Tibial artery (tissue), 4 donors: ENCODE measurements around the gene YKT6.

Experiments used
- DNase-seq, 2 donors: peaks; one replicate each; pipeline ENCODE4 v3.0.0-alpha.2; 2019
- H3K27ac ChIP-seq, 2 donors: fragments of 200-600 bp; sonication (generic) in 1 of 2; 1 replicate in 1 of 2; 2 replicates in 1 of 2; pipeline ENCODE4 v1.5.1; 2018 to 2019; ENCODE audit warnings: mild to moderate bottlenecking in 1 of 2
- H3K27me3 ChIP-seq, 2 donors: fragments of 200-600 bp; sonication (generic) in 1 of 2; one replicate each; pipeline versions ENCODE4 v1.5.1 to v1.6.0; 2016 to 2019
- H3K36me3 ChIP-seq, 3 donors: fragments of 200-600 bp; sonication (generic) in 2 of 3; one replicate each; pipeline ENCODE4 v1.5.1; 2016 to 2019; ENCODE audit warnings: mild to moderate bottlenecking in 2 of 3
- H3K4me1 ChIP-seq, 4 donors: fragments of 200-600 bp; sonication (generic) in 2 of 4; 1 replicate in 3 of 4; 2 replicates in 1 of 4; pipeline ENCODE4 v1.5.1; 2016 to 2019
- H3K4me3 ChIP-seq, 2 donors: fragments of 200-600 bp; sonication (generic) in 1 of 2; 1 replicate in 1 of 2; 2 replicates in 1 of 2; pipeline ENCODE4 v1.5.1; 2018 to 2019; ENCODE audit warnings: mild to moderate bottlenecking in 2 of 2
- H3K9me3 ChIP-seq, 3 donors: fragments of 200-600 bp; sonication (generic) in 1 of 3; one replicate each; pipeline ENCODE4 v1.5.1; 2016 to 2019
- intact Hi-C: fragments of 100-400 bp; cut with DNase I; formaldehyde crosslinking; loops from one replicate; pipeline ENCODE4 v1.15.0; 2023; ENCODE audit warnings: low total_unique reads
- TF ChIP-seq, protein P1 (sequence below), 2 experiments: fragments of 200-600 bp in 1 of 2; fragments of 450-650 bp in 1 of 2; IDR thresholded peaks; one replicate each; pipeline ENCODE4 v1.5.1; 2017 to 2019; ENCODE audit warnings: antibody characterized with exemption in 2 of 2, mild to moderate bottlenecking in 1 of 2, moderate library complexity in 1 of 2

Gene YKT6

DNA sequence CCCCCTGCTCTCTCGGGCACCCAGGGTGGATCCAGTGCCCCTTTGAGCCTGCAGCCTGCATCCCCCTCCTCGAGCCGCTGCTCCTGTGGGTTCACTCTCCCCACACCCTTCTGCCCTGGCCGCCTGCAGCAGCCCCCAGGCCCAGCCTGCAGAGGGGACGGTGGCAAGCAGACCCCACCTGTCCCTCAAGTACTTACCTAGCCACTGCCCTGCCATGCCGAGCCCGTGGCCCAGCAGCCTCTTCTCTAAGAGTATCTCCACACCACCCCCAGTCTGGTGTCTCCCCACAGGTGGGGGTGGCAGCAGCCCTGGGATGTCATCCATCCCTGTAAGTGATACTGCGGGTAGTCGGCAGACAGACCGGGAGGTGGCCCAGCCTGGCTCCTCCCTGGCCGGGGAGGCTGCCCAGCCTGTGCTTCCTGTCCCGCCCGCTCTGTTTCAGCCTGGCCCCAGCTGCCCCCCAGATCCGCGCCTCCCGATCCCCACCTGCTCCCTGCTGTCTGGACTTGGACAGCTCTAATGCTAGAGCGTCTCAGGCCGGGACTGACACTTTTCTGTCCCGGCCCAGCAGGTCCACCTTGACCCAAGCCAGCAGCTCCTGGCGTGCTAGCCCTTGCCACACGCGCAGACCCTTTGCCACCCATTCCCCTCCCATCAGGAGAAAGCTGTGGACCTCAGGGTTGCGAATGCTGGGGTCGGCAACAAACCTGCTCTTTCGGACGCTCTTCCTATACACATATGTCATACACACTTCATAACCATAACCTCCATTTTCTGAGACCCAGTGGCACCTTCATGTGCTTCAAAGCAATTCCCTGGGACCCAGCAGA is 25.0 kb downstream of the YKT6 start:
- intact Hi-C loops, result no loop called here
- Histone ChIP-seq H3K36me3 (no peaks in the 10 kb centered on the region), H3K9me3 (no peaks in the 10 kb centered on the region), H3K4me3 (no peak overlapping the region), H3K27ac (no peak overlapping the region), H3K27me3 (peaks cover 0 to 31% of the 10 kb centered on the region in 2 donors), H3K4me1 (no peaks in the 10 kb centered on the region)
- TF ChIP-seq, protein P1, sequence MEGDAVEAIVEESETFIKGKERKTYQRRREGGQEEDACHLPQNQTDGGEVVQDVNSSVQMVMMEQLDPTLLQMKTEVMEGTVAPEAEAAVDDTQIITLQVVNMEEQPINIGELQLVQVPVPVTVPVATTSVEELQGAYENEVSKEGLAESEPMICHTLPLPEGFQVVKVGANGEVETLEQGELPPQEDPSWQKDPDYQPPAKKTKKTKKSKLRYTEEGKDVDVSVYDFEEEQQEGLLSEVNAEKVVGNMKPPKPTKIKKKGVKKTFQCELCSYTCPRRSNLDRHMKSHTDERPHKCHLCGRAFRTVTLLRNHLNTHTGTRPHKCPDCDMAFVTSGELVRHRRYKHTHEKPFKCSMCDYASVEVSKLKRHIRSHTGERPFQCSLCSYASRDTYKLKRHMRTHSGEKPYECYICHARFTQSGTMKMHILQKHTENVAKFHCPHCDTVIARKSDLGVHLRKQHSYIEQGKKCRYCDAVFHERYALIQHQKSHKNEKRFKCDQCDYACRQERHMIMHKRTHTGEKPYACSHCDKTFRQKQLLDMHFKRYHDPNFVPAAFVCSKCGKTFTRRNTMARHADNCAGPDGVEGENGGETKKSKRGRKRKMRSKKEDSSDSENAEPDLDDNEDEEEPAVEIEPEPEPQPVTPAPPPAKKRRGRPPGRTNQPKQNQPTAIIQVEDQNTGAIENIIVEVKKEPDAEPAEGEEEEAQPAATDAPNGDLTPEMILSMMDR (IDR thresholded peaks at IDR 0.05), result no peak
- DNase-seq, result no peak

DNA sequence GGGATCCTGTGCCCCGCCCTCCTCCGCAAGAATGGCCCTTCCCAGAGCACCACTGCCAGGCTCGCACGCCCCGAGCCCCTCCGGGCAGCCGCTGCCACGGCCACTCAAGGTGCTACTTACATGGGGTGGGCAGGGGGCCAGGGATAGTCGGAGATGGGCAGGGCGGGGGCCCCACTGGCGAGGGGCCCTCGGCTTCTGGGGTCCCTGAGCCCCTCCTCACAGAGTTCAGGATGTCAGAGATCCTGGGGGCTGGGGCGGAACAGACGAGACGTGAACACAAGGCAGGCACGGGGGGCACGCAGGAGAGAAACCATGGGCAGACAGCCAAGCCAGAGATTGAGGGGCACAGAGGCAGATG is 25.6 kb downstream of the YKT6 start:
- Histone ChIP-seq H3K4me3 (no peak overlapping the region), H3K9me3 (no peaks in the 10 kb centered on the region), H3K27ac (no peak overlapping the region), H3K27me3 (peaks cover 0 to 31% of the 10 kb centered on the region in 2 donors), H3K4me1 (no peaks in the 10 kb centered on the region), H3K36me3 (no peaks in the 10 kb centered on the region)
- intact Hi-C loops, result no loop called here
- DNase-seq, result no peak
- TF ChIP-seq, protein P1 (IDR thresholded peaks at IDR 0.05), result no peak

DNA sequence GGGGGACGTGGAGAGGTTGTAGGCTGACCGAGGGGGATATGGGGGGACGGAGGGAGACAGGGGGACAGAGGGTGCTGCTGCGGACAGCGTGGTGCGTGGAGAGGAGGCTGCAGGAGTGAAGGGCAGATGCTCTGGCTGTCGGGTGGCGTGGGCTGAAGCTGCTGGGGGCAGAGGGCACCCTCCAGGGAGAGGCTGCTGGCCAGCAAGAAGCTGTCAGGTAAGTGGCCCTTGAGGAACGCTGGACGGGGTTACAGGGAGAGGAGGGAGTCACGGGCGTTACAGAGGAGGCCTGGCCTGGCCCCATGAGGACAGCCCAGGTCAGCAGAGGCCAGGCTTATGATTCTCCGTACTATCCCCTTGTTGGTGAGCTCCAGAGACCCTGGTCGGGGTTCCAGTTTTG is 27.1 kb downstream of the YKT6 start:
- no peak overlapping the region for H3K4me3 ChIP-seq
- H3K27ac ChIP-seq, result no peak overlapping the region
- no peaks in the 10 kb centered on the region for H3K4me1 ChIP-seq
- no peaks in the 10 kb centered on the region for H3K9me3 ChIP-seq
- no peaks in the 10 kb centered on the region for H3K36me3 ChIP-seq
- intact Hi-C loops, result no loop called here
- H3K27me3 ChIP-seq, result peaks cover 0 to 31% of the 10 kb centered on the region in 2 donors
- DNase-seq, result no peak
- TF ChIP-seq, protein P1 (IDR thresholded peaks at IDR 0.05), result no peak

DNA sequence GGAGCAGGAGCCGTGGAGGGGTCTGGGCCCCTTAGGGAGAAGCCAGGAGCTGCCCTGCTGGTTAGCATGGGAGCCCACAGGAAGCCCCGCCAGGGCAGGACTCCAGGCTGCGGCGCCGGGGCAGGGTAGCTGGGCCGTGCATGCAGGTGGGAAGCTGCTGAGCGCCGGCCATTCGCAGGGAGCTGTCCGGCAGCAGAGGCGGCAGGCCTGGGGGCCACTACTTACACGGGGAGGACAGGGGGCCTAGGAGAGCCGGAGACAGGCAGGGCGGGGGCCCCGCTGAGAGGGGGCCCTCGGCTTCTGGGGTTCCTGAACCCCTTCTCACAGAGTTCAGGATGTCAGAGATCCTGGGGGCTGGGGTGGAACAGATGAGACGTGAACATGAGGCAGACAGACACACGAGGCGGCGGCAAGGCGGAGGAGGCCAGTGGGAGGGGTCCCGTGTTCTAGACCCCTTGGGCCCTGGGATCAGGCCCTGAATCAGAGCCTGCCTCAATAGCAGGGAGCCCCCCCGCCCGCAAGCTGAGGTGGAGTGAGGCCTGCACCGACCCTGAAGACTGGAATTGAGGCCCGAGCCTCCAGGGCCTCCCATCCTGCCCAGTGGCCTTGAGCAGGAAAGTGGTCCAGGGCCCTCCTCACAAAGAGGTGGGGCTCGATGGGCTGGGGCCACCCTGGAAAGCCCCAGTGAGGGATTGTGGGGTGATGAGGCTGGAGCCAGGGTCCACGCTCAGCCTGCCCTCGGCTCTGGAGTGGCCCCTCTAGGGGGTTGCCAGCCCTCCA is 28.0 kb downstream of the YKT6 start:
- Histone ChIP-seq H3K4me3 (no peak overlapping the region), H3K27me3 (peaks cover 0 to 31% of the 10 kb centered on the region in 2 donors), H3K9me3 (no peaks in the 10 kb centered on the region), H3K27ac (no peak overlapping the region), H3K36me3 (no peaks in the 10 kb centered on the region), H3K4me1 (no peaks in the 10 kb centered on the region)
- intact Hi-C loops, result no loop called here
- DNase-seq, result no peak
- TF ChIP-seq, protein P1 (IDR thresholded peaks at IDR 0.05), result no peak

DNA sequence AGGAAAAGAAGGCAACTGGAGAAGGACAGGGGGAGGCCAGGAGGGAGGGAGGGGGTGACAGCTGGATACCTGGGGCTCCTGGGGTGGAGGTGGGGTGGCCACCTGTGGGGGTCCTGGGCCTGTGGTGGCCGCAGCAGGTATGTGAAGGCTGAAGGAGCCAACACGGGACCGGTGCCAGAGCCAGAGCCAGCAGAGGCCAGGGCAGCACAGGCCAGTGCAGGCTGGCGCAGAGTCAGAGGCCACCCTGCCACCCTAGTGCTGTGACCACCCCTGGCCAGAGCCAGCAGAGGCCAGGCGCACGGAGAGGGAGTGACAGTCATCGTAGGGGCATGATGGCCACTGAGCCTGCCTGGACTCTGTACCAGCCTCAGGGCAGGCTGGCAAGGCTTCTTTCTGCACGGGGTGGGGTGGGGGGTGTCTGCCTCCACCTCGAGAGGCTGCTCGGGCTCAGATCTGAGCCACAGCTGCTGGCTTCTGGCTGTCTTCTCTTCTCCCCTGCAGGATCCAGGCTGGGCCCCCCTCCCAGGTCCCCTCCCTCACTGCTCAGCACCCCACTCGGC is 28.8 kb downstream of the YKT6 start:
- intact Hi-C loops, result no loop called here

More for the DNA sequence above, 28.8 kb downstream of the YKT6 start:
- Histone ChIP-seq H3K27ac (no peak overlapping the region), H3K9me3 (no peaks in the 10 kb centered on the region), H3K4me3 (no peak overlapping the region), H3K27me3 (peaks cover 0 to 29% of the 10 kb centered on the region in 2 donors), H3K4me1 (no peaks in the 10 kb centered on the region), H3K36me3 (no peaks in the 10 kb centered on the region)
- TF ChIP-seq, protein P1 (IDR thresholded peaks at IDR 0.05), result no peak
- no peak for DNase-seq
